ENCODE data around the gene ROR2.
A peak's percentile ranks its signal among the peaks of the same experiment; 100 is the strongest.

- TF ChIP-seq POLR2A (IDR thresholded peaks at IDR 0.05): no peak
- peak; percentile 25 to 69 (median 54) for TF ChIP-seq CTCF (IDR thresholded peaks at IDR 0.05)
- no peak for TF ChIP-seq EP300 (IDR thresholded peaks at IDR 0.05)
Measured at GRCh38 chr9:91727316-91727861, 222.6 kb downstream of the ROR2 start.
